LNCaP clone FGC (cell line): ENCODE data around the gene SERPINC1.

Source experiments
- DNase-seq: peaks from one replicate; pipeline ENCODE4 v3.0.0-alpha.2; 2011; ENCODE audit warnings: low read depth
- H3K4me3 ChIP-seq: 2 replicates; pipeline ENCODE4 v1.5.1; 2011; ENCODE audit warnings: mild to moderate bottlenecking, low read depth, low read length, control low read depth
- CTCF ChIP-seq: IDR thresholded peaks from 2 replicates; pipeline ENCODE4 v1.5.1; 2012; ENCODE audit warnings: mild to moderate bottlenecking; ENCODE audit not compliant: control insufficient read depth, insufficient read depth; ENCODE audit errors: extremely low read depth

Gene SERPINC1

GRCh38 chr1:173867753-173868265 is 49.3 kb downstream of the SERPINC1 start, which contains the start of gene GAS5:
Gene GAS5, minus strand, starts transcription at chr1:173867989.
- DNase-seq = peak; percentile 100
- peak within 1 kb of the TSS; percentile 92 for H3K4me3 ChIP-seq
- TF ChIP-seq CTCF = no peak

GRCh38 chr1:173867141-173867752 is 49.9 kb downstream of the SERPINC1 start:
- H3K4me3 ChIP-seq = peak overlapping the region; percentile 92
- no peak for TF ChIP-seq CTCF
- DNase-seq = no peak

GRCh38 chr1:173866413-173867115 is 50.6 kb downstream of the SERPINC1 start:
- no peak for DNase-seq
- TF ChIP-seq CTCF = no peak
- peak overlapping the region; percentile 92 for H3K4me3 ChIP-seq

GRCh38 chr1:173865468-173866164 is 51.5 kb downstream of the SERPINC1 start:
- no peak for TF ChIP-seq CTCF
- H3K4me3 ChIP-seq = peak overlapping the region; percentile 92
- no peak for DNase-seq

- TF ChIP-seq CTCF = no peak
- DNase-seq = no peak
- H3K4me3 ChIP-seq = no peak overlapping the region; the same call in 1 of the 2 replicates
Observed at GRCh38 chr1:173864179-173864867, 52.8 kb downstream of the SERPINC1 start.
